ENCODE results near the gene GPR137. TPM values are rescaled to one million over a fixed set of nuclear protein-coding genes. Genes with fewer than 3 reads are reported as not detected.

The GPR137 gene
- total and polyA plus RNA-seq, 12 donors = 16.4 to 43.0 (median 24.3) TPM

- ATAC-seq (no peak), DNase-seq (no peak)
- WGBS, 2 donors = 96 to 97% methylated on average over 22 of the region's 22 CpGs
- no peak for TF ChIP-seq CTCF (IDR thresholded peaks at IDR 0.05)
- no peak overlapping the region for H3K4me3 ChIP-seq
- peaks cover 14 to 49% (median 31%) of the 10 kb centered on the region in 9 donors for H3K4me1 ChIP-seq
- H3K9me3 ChIP-seq = no peaks in the 10 kb centered on the region
- peaks cover 0 to 56% (median 0%) of the 10 kb centered on the region in 9 donors for H3K36me3 ChIP-seq
- intact Hi-C loops (cut with DNase I) = no loop called here
- H3K27me3 ChIP-seq = no peaks in the 10 kb centered on the region
- H3K27ac ChIP-seq = peak overlapping the region in 7 of 10 donors; percentile 12 to 61 (median 48)
Observed at GRCh38 chr11:64281957-64282770, 3.5 kb upstream of the GPR137 start.

DNA sequence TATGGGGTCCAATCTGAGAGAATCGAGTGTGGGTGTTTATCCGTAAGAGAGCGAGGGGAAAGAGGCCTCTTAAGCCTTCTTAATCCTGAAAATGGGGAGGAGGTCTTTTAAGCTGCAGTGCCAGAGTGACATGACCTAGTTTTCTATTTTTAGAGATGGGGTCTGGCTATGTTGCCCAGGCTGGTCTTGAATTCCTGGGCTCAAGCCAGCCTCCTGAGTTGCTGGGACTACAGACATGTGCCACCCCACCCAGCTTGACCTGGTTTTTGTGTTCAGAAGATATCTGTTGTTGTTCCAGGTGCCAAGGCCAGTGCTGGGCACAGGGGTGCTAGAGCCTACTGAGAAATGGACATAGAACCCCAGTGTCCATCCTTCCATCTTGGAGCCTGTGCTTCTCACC, 2.6 kb upstream of the GPR137 start:
- 95 to 96% methylated on average over 3 of the region's 3 CpGs for WGBS, 2 donors
- ATAC-seq = no peak
- Histone ChIP-seq H3K27ac (peak overlapping the region in 5 of 10 donors; percentile 90 to 99 (median 98)), H3K36me3 (peaks cover 0 to 47% (median 0%) of the 10 kb centered on the region in 9 donors), H3K27me3 (no peaks in the 10 kb centered on the region), H3K4me1 (peaks cover 14 to 49% (median 31%) of the 10 kb centered on the region in 9 donors), H3K4me3 (peak overlapping the region in 4 of 10 donors; percentile 65 to 90 (median 75)), H3K9me3 (no peaks in the 10 kb centered on the region)
- TF ChIP-seq CTCF (IDR thresholded peaks at IDR 0.05) = no peak
- DNase-seq = no peak
- intact Hi-C loops (cut with DNase I) = no loop called here

DNA sequence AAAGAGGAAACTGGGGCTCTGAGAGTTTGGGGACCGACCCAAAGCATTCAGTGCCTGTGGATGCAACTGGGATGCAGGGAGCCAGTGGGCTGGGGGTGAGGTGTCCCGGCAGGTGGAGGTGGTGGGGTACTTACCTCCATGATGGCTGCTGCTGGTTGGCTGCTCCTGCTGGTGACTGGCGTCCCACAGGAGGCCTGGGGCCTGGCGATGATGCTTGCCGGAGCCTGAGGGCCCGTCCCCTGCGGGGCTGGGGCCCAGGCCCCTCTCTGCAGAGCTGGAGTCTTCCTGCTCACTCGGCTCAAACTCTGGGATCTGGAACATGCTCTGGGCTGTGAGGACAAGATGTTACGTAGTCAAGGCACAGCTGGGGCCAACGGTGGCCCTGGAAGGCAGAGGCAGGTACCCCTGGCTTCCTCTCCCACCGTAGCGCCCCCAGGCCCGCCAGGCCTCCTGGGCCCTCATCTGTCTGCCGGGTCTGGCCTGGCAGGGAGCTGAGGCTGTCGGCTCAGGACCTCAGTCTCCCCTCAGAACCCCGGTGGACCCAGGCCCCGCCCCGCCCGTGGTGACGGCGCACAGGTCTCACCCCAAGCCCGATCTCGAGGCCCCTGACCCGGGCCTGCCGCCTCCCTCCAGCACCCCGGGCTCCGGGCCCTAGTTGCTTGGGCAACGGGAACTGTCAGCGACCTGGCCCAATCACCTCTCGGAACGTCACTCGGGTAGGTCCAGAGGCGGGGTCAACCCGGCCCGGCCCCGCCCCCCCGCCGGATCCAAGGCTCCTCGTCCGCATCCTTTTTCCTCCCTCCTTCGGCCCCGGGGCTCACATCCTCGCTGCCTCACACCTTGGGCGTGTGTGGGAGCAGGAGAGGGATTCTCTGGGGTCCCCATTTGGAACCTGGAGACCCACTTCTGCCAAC, 1.3 kb upstream of the GPR137 start, which contains the start of gene BAD:
TSS of gene BAD (minus strand) at position 618 of the 914 bp plus-strand sequence. CDS start at position 321, 297 bp downstream.
- H3K36me3 ChIP-seq = peaks cover 0 to 39% (median 0%) of the 10 kb centered on the region in 9 donors
- intact Hi-C loops (cut with DNase I) = loop anchor here in 5 of 10 donors (2.0 kb wide), 2 partner anchors 14 to 20 kb away; partner anchors contain the start of gene ESRRA (in 2 of the 5)
- ATAC-seq (peak; percentile 90 to 96 (median 94)), DNase-seq (peak; percentile 95 to 96)
- no peak for TF ChIP-seq CTCF (IDR thresholded peaks at IDR 0.05)
- peak within 1 kb of the TSS; percentile 39 to 91 (median 74) for H3K4me3 ChIP-seq
- no peaks in the 10 kb centered on the region for H3K9me3 ChIP-seq
- no peaks in the 10 kb centered on the region for H3K27me3 ChIP-seq
- H3K27ac ChIP-seq = peak within 1 kb of the TSS; percentile 84 to 99 (median 95)
- H3K4me1 ChIP-seq = peaks cover 14 to 49% (median 31%) of the 10 kb centered on the region in 9 donors
- WGBS, 2 donors = 3 to 4% methylated on average over 39 to 44 of the region's 44 CpGs

Data from heart right ventricle (tissue), 16 donors.